GM15510 (cell line): ENCODE results near the gene KCNK7.
A peak's percentile ranks its signal among the peaks of the same experiment; 100 is the strongest.

Experiments used
- POLR2A ChIP-seq: IDR thresholded peaks from 3 replicates; pipeline ENCODE4 v1.6.1; 2011; ENCODE audit warnings: borderline replicate concordance; ENCODE audit not compliant: insufficient read length; ENCODE audit errors: extremely low read depth

KCNK7 gene

DNA sequence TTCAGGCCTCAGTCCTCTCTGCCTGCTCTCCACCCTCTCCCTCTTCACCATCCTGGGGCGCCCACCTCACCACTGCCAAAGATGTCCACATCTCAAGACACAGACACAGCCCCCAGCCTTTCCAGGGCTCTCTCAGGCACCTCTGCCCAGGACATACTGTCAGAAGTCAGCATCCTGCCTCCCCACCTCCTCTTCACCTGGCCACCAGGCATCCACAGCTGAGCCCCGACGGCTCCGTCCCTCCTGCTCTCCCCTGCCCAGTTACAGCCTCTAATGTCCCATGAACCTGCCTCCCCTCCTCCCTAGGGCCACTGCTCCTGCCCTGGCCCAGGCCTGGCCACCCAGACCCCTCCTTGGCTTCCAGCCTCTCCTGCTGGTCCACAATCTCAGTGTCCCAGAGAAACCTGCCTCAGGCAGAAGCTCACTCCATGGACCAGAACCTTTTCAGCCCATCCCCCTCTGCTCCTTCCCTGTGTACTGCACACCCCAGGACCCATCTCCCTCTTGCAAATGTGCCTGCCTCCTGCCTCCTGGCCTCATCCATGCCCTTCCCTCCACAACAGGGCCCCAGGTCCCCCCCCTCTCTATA, 40.7 kb downstream of the KCNK7 start:
- no peak for TF ChIP-seq POLR2A

DNA sequence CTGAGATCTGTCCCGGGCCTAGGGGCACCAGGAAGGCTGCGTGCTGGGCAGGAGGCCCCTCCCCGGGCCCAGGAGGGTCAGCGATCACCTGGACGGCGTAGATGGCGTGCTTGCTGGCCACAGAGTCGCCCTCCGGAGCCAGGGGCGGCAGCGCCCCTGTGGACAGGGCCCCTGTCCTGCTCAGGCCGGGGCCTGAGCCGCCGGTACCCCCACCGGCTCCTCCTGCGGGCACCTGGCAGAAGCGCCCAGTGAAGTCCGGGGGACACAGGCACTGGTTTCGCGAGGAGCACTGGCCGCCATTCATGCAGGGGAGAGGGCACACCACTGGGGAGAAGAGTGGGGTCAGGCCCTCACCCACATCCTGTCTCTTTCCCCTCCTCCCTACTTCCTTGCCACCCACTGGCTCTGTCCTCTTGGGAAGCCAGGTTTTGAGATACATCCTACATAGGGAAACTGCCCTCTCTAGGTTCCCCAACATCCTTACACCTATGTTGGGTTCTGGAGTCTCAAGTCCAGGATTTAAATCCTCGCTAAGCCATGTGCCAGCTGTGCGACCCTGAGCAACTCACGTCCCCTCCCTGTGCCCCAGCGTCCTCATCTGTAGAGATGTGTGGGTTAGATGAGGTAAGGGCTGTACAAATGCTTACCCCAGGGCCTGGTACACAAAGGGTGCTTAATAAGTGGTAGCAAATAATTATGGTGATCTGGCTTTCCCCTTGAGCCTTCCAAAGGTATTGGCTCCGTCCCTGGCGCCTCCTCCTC, 41.4 kb downstream of the KCNK7 start:
- no peak for TF ChIP-seq POLR2A

DNA sequence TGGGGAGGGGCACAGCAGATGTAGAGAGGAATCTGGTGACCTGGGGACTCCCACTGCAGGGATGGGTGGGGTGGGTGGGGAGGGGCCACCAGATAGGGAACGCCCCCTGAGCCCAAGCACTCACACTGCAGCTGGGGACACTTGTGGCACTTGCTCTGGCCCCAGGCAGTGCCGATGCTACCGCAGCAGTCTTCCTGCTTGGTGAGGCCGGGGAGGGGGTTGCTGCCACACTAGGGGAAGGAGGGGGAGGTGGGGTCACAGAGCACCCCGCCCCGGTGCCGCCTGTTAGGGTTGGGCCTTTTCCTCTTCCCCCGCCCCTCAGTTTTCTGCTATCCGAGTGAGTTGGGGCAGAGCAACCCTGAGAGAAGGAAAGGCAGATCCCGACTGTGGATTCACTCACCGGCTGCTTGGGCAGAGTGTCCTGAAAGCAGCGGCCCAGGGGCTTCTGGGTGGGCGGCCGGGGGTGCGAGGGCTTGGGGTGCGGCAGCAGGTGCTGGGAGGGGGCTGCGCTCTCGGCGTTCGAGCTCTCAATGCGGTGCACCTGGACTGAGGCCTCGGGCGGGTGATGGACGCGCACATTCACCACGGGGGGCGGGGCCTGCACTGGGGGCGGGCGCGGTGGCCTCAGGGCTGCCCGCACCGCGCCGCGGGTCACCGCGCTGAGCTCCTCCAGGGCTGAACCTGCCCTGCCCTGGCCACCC, 42.1 kb downstream of the KCNK7 start:
- TF ChIP-seq POLR2A, result no peak

- TF ChIP-seq POLR2A, result no peak
Observed at GRCh38 chr11:65552388-65552951, 43.1 kb downstream of the KCNK7 start.

GRCh38 chr11:65551572-65552387, 43.8 kb downstream of the KCNK7 start:
- TF ChIP-seq POLR2A, result no peak

GRCh38 chr11:65549096-65549495, 46.5 kb downstream of the KCNK7 start:
- no peak for TF ChIP-seq POLR2A

- no peak for TF ChIP-seq POLR2A
Observed at GRCh38 chr11:65548395-65548794, 47.2 kb downstream of the KCNK7 start.

DNA sequence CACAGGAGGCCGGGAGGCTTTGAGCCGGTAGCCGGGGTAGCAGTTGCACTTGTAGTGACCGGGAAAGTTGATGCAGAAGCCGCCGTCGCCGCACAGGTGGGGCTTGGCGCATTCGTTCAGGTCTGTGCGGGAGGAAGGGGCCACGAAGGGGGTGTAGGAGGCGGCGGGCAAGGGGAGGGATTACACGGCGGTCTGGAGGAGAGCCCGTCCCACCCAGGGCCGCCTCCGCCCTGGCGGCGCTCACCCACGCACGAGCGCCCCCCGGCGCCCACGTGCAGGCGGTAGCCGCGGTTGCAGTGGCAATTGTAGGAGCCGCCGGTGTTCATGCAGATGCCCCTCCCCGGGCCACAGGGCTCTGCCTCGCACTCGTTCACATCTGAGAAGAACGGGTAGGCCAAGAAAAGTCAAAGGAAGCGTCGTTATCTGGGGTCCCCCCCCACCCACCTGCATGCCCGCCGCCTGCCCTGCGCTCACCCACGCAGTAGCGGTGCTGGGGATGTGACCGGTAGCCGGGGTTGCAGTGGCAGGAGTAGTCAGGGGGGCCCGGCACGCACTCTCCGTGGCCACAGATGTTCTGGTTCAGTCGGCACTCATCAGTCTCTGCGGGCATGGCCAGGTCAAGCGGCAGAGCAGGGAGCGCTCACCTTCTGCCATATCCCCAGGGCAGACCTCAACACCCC, 48.0 kb downstream of the KCNK7 start:
- no peak for TF ChIP-seq POLR2A

DNA sequence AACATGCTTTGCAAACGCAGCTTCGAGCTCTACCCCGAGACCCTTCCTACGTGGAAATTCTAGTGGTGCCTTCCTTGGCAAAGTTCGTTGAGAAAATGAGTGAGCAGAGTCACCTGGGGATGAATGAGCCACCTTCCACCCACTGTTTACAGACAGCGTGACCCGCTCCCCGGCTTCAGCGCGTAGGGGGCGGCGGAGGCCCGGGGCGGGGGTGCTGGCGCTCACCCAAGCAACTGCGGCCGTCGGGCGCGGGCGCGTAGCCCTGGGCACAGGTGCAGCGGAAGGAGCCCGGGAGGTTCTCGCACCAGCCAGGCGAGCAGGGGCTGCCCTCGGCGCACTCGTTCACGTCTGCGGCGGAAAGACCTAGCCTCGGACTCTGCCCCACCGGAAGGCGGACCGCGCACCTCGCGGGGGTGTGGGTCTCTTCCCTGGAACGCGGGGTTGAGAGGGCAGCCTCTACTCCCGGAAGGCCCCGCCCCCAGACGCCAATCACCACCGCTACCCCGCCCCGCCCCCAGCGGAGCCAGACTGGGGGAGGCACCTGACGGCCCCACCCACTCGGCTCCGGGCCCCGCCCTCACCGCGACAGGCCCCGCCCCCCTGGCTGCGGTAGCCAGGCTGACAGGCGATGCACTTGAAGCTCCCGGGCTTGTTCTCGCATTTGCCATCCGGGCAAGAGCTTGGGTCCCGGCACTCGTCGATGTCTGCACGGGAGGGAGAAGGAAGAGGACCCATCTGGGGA, 49.2 kb downstream of the KCNK7 start:
- TF ChIP-seq POLR2A, result peak; percentile 33

GRCh38 chr11:65545853-65546216, 49.8 kb downstream of the KCNK7 start:
- no peak for TF ChIP-seq POLR2A
